GM19099 (cell line): ENCODE data around the gene IGF1R.

Experiments
- POLR2A ChIP-seq: IDR thresholded peaks from 3 replicates; pipeline ENCODE4 v1.6.1; 2011; ENCODE audit warnings: low read depth; ENCODE audit not compliant: insufficient read length; ENCODE audit errors: extremely low read depth

Gene IGF1R

DNA sequence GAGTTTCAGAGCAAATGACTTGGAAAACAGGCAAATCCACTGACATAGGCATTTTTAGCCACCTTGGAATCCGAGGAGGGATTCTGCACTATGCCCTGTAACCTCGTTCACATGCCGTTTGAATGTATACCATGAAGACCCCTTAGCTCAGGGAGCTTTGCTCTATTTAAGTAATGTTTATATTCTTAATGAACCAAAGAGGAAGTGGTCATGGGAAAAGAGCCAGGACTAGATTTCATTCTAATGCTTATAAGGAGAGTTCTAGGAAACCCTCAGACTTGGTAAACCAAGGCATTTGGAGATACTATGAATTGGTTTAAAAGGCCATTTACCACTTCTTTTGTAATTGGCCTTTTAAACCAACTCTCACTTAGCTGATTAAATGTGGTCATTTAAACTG lies 178.9 kb downstream of the IGF1R start:
- no peak for TF ChIP-seq POLR2A

- no peak for TF ChIP-seq POLR2A
Measured at GRCh38 chr15:98830034-98830634, 181.8 kb downstream of the IGF1R start.

DNA sequence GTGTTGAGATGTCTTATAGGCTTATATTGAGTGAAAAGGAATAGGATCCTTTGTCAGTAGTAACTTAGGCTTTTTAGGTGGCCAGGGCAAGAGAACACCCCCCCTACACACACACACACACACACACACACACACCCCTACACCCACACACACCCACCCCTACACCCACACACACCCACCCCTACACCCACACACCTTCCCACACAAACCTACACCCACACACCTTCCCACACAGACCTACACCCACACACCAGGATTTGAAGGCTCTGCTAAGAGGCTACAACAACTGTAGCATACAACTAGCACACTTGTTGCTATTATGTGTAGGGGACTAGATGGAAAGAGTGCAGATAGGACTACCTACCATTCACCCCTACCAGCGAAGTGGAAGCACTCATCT lies 186.6 kb downstream of the IGF1R start:
- no peak for TF ChIP-seq POLR2A

- TF ChIP-seq POLR2A: no peak
Measured at GRCh38 chr15:98835876-98836275, 187.5 kb downstream of the IGF1R start.

DNA sequence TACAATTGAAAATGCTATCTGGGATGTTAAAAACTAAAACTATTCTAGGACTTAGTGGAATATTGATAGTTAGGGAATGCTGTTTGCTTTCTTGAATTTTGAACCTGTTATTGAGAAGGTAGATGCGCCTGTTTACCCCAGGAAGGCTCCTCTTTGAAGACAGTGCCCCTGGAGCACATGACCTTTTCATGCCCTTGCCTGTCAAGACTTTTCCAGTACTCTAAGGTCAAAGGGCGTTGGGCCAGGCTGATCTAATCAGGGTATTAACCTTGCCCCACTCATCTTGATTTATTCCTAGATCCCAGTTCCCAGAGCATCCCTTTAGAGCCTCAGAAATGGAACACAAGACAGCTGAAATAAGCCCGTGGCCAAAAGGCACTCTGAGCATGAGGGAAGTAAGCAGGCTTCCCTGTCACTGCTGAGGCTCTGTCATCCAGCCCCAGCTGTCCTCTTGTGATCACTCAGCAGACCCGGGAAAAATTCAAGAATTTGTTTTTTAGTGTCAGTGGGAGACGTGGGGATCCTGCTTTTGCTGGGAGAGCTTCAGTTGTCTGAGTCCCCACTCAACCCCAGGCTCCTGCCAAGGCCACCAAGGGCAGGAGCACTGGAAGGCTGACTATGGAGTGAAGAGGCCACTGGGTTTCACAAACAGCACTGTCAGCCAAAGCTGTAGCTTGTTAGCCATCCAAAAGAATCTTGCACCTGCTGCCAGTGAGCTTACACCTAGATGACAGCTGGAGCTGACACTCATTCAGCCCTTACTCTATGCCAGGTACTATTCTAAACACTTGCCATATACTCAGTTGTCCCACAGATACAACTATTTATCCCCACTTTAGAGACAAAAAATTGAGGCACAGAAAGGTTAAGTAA lies 190.3 kb downstream of the IGF1R start:
- no peak for TF ChIP-seq POLR2A

- TF ChIP-seq POLR2A: no peak
Measured at GRCh38 chr15:98840053-98840452, 191.7 kb downstream of the IGF1R start.

GRCh38 chr15:98841419-98841970 lies 193.2 kb downstream of the IGF1R start:
- no peak for TF ChIP-seq POLR2A

GRCh38 chr15:98842192-98842972 lies 194.0 kb downstream of the IGF1R start:
- no peak for TF ChIP-seq POLR2A

- TF ChIP-seq POLR2A: no peak
Measured at GRCh38 chr15:98842973-98843285, 194.6 kb downstream of the IGF1R start.

DNA sequence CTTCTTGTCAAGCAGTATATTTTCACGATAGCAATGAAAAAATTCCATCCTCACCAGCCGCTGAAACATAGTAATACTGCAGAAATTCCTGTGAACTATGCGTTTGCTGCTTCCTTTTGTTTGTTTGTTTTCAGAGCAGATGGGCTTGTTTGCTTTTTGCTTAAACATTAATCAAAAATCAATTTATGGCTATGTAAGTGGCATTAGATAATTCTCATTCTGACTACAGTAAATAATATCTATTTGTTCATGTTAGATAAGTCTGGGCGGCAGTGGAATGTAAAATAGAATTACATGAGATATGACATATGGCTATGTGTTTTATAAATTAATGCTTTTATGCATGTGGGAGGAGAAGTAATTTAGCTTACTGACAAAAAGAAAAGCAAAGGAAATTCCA lies 195.5 kb downstream of the IGF1R start:
- no peak for TF ChIP-seq POLR2A

- TF ChIP-seq POLR2A: no peak
Measured at GRCh38 chr15:98844261-98844660, 195.9 kb downstream of the IGF1R start.

DNA sequence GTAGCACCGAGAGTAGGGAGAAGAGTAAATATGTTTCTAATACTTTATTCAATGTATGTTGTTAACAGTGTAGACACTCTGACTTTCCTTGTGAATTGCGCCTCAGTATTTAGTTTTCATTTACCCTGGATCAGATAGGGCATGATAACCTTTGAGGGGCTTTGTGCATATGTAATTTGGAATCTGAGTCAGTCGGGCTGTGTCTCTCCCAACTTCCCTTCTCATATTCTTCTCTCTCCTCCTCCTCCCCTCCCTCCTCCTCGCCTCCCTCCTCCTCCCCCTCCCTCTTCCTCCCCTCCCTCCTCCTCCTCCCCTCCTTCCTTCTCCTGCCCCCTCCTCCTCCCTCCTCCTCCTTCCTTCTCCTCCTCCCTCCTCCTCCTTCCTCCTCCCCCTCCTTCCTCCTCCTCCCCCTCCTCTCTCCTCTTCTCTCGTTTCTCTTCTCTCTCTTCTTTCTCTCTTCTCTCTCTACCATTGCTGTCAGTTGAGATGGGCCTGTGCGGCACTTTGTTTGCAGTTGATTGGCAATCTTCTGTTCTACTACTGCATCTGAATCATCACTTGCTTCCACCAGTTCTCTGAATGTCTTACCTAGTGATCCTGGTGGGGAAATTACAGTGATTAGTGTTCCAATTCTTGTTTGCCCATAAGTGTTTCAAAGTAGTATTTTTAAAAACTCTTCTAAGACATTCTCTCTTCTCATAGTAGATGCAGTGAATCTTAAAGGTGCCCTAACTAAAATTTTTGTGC lies 197.0 kb downstream of the IGF1R start:
- TF ChIP-seq POLR2A: no peak

DNA sequence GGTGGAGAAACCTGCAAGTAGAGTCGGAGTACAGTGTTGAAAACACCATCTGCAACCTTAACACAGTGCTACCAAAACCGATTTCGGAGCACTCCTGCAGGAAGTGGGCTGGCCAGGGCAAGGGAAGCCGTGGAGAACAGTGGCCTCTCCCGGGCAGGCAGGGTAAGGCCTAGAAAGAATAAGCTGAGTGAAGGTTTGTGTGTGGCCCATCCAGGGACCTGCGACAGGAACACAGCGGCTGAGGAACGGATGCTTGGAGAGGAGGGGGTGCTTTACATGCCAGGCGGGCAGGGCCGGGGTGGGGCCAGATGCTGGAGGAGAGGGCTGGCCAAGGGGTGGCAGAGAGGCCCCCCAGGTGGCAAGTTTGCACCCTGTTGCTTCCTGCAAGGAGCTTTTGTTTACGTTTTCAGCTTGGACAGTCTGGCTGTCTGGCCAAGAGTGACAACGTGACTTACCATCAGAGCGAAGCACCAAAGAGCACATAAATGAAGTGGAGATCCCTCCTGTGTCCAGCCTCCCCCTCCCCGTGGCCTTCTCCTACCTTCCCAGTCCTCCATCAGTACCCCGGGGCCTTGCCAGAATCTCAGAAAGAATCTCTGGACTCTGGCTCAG lies 202.7 kb downstream of the IGF1R start:
- no peak for TF ChIP-seq POLR2A

- no peak for TF ChIP-seq POLR2A
Measured at GRCh38 chr15:98853161-98853560, 204.8 kb downstream of the IGF1R start.

- TF ChIP-seq POLR2A: no peak
Measured at GRCh38 chr15:98853617-98854420, 205.5 kb downstream of the IGF1R start.
